ENCODE data around the gene NCOA7. TPM values are rescaled to one million over a fixed set of nuclear protein-coding genes. Genes with fewer than 3 reads are reported as not detected.
A peak's percentile ranks its signal among the peaks of the same experiment; 100 is the strongest.

Gene NCOA7
- total RNA-seq, 1 donor from 2014 or later, result 21.1 TPM

DNA sequence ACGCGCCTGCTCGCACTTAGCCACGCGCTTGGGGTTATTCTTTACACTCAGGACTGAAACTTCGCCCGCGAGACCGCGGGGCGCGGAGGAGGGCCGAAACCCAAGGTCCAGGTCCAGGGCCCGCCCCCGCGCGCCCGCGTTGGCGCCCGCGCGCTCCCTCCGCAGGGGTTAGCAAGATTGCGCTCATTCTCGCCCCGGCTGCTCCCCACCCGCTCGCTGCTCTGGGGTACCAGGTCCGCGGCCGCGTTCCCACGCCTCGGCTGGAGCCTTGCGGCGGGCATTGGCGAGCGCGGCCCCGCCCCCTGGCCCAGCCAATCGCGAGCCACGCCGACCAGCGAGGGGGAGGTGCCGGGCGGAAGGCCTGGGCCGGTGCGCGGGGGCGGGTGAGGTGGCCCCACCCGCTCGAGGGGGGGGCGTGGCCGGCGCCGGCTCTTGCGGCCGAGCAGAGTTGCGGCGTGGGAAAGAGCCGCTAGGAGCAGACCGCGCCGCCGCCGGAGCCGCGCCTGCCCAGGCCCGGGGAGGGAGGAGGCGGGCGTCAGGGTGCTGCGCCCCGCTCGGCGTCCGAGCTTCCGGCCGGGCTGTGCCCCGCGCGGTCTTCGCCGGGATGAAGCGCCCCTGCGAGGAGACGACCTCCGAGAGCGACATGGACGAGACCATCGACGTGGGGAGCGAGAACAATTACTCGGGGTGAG lies 41.4 kb upstream of the NCOA7 start, which contains the start of gene HEY2:
Gene HEY2, plus strand, starts transcription at position 460 of the 692 bp plus-strand sequence. Its CDS starts 145 bp downstream, at position 605.
- H3K36me3 ChIP-seq (ENCODE audit: control insufficient read depth, insufficient read depth, low read length), result no peaks in the 10 kb centered on the region
- H3K27me3 ChIP-seq (ENCODE audit: control insufficient read depth, insufficient read depth, low read length), result peaks cover 32% of the 10 kb centered on the region
- TF ChIP-seq, protein P1, sequence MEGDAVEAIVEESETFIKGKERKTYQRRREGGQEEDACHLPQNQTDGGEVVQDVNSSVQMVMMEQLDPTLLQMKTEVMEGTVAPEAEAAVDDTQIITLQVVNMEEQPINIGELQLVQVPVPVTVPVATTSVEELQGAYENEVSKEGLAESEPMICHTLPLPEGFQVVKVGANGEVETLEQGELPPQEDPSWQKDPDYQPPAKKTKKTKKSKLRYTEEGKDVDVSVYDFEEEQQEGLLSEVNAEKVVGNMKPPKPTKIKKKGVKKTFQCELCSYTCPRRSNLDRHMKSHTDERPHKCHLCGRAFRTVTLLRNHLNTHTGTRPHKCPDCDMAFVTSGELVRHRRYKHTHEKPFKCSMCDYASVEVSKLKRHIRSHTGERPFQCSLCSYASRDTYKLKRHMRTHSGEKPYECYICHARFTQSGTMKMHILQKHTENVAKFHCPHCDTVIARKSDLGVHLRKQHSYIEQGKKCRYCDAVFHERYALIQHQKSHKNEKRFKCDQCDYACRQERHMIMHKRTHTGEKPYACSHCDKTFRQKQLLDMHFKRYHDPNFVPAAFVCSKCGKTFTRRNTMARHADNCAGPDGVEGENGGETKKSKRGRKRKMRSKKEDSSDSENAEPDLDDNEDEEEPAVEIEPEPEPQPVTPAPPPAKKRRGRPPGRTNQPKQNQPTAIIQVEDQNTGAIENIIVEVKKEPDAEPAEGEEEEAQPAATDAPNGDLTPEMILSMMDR (IDR thresholded peaks at IDR 0.05; ENCODE audit: insufficient read depth, low read length, poor library complexity, severe bottlenecking), result no peak
- peak within 1 kb of the TSS; percentile 64 for H3K4me3 ChIP-seq (ENCODE audit: low read depth, low read length)
- DNase-seq (ENCODE audit: low read depth), result peak; percentile 48

DNA sequence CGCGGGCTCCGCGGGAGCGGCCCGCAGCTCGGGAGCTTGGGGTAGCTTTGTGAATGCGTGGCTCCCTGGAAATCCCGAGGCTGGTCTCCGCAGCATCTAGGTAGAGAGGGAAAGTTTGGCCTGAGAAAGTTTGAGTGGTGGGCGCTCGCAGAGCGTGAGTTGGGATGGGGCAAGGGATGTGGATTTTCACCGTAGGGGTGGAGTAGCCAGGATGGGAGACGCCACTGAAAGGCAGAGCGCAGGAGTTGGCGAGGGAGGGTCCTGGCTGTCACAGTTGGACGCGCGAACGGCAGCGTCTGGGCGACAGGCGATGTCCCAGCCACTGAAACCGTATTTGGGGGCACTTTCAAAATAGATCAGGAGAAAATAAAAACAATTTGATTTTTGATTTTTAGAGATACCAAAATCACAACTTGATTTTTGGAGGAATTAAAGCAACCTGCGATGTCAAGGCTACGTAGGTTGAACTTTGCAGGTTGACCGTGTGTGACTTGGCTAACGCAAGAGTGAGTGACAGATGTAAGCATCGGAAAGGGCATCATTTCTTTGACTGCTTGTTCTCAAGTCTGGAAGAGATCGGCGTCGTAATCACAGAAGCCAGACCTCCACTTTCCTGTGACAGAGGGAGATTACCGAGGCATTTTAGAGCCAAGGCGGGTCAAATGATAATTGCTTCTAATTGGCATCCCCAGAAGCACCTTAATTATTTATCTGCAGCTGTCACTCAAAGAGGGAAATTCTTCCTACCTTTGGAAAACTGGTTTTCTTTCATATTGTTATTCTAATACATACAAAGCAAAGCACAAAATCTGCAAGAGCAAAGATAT lies 40.7 kb upstream of the NCOA7 start:
- Histone ChIP-seq H3K36me3 (ENCODE audit: control insufficient read depth, insufficient read depth, low read length) (no peaks in the 10 kb centered on the region), H3K27me3 (ENCODE audit: control insufficient read depth, insufficient read depth, low read length) (peaks cover 32% of the 10 kb centered on the region), H3K4me3 (ENCODE audit: low read depth, low read length) (peak overlapping the region; percentile 64)
- TF ChIP-seq, protein P1 (IDR thresholded peaks at IDR 0.05; ENCODE audit: insufficient read depth, low read length, poor library complexity, severe bottlenecking), result no peak
- no peak for DNase-seq (ENCODE audit: low read depth)

DNA sequence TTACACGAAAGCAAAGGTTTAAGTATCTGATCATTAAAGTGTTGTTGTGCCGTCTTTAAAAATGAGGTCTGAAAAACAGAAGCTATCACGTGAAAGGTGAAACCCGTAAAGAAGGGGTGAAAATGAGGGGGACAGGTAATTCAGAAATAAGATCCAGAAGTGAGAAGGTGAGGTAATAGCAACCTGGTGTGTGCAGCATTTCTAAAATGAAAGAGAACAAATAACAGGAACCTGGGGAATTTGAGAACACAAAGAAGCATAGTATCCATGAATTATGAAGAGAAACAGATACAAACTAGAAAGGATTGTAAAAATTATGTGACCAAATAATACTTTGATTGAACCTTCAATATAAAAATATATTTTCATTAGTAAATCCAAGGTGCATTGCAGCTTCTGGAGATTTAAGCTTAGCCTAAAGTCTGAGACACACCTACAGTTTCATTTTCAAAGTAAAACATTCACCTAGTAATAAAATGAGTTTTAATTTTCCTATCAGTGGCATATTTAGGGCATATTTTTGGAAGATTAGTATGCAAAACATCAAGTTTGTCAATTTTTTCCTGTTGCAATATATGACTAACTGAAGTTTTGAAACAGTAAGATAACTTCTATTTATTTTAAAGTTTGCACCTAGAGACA lies 39.9 kb upstream of the NCOA7 start:
- Histone ChIP-seq H3K36me3 (ENCODE audit: control insufficient read depth, insufficient read depth, low read length) (no peaks in the 10 kb centered on the region), H3K27me3 (ENCODE audit: control insufficient read depth, insufficient read depth, low read length) (peaks cover 32% of the 10 kb centered on the region), H3K4me3 (ENCODE audit: low read depth, low read length) (no peak overlapping the region)
- DNase-seq (ENCODE audit: low read depth), result no peak
- TF ChIP-seq, protein P1 (IDR thresholded peaks at IDR 0.05; ENCODE audit: insufficient read depth, low read length, poor library complexity, severe bottlenecking), result no peak

DNA sequence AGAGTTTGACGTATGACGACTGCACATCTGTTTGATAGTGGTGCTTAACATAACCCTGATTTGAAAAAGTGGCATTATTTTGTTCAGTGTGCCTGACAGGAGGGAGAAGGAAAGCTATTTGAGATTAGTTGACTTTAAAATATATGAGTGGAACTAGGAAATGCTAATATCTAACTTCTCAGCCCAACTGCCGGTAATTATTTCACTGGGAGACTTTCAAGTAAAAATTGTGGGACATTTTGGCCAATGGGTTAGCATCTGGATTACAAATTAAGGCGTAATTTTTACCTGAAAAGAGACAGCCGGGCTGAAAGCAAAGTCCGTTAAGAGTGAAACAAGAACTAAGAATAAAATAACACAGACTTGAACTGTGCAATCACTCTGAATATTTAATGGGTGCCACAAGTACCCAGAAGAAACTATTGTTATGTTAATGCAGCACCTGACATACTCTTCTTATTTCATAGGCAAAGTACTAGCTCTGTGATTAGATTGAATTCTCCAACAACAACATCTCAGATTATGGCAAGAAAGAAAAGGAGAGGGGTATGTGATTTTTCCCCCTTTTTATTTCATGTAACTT lies 39.3 kb upstream of the NCOA7 start:
- TF ChIP-seq, protein P1 (IDR thresholded peaks at IDR 0.05; ENCODE audit: insufficient read depth, low read length, poor library complexity, severe bottlenecking), result no peak
- DNase-seq (ENCODE audit: low read depth), result no peak
- H3K4me3 ChIP-seq (ENCODE audit: low read depth, low read length), result no peak overlapping the region
- H3K27me3 ChIP-seq (ENCODE audit: control insufficient read depth, insufficient read depth, low read length), result peaks cover 32% of the 10 kb centered on the region
- H3K36me3 ChIP-seq (ENCODE audit: control insufficient read depth, insufficient read depth, low read length), result no peaks in the 10 kb centered on the region

DNA sequence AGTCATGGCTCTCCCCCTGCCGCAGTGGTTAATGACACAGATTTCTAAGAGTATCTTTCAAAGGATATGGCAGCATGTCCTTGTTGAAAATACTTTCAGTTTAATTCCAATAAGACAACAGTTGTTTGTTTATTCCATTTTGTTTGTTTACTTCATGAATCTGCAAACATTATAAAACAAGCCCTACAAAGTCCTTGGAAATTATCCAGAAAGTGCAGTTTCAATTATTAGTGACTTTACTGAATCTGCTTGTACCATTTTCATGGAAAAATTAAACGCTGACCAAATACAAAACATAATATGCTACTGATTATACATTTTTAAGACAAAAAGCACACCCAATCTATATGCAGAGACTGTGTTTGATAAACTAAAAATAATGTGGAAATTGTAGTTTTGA lies 38.0 kb upstream of the NCOA7 start:
- Histone ChIP-seq H3K27me3 (ENCODE audit: control insufficient read depth, insufficient read depth, low read length) (peaks cover 27% of the 10 kb centered on the region), H3K4me3 (ENCODE audit: low read depth, low read length) (no peak overlapping the region), H3K36me3 (ENCODE audit: control insufficient read depth, insufficient read depth, low read length) (no peaks in the 10 kb centered on the region)
- DNase-seq (ENCODE audit: low read depth), result no peak
- TF ChIP-seq, protein P1 (IDR thresholded peaks at IDR 0.05; ENCODE audit: insufficient read depth, low read length, poor library complexity, severe bottlenecking), result no peak

All from kidney epithelial cell (primary cell).